ENCODE data around the gene STK39. TPM values are rescaled to one million over a fixed set of nuclear protein-coding genes. Genes with fewer than 3 reads are reported as not detected.

Gene STK39
- total RNA-seq, 2 experiments from 2014 or later = 33.4 to 34.8 TPM

GRCh38 chr2:168035458-168035857 lies 211.9 kb downstream of the STK39 start:
- Mint-ChIP-seq H3K27me3 (ENCODE audit: low read depth) (no peaks in the 10 kb centered on the region), H3K27ac (no peak overlapping the region), H3K4me3 (no peak overlapping the region), H3K36me3 (ENCODE audit: low read depth) (peaks cover 18% of the 10 kb centered on the region), H3K4me1 (ENCODE audit: low read depth) (no peaks in the 10 kb centered on the region), H3K9me3 (ENCODE audit: insufficient read depth) (no peaks in the 10 kb centered on the region)
- ChIA-PET CTCF (no interaction called here), POLR2A (no interaction called here)
- DNase-seq = no peak
- ATAC-seq = no peak

GRCh38 chr2:168034616-168035015 lies 212.8 kb downstream of the STK39 start:
- peaks cover 18% of the 10 kb centered on the region for H3K36me3 Mint-ChIP-seq (ENCODE audit: low read depth)
- CTCF ChIA-PET = no interaction called here
- POLR2A ChIA-PET = no interaction called here
- no peaks in the 10 kb centered on the region for H3K27me3 Mint-ChIP-seq (ENCODE audit: low read depth)
- H3K4me1 Mint-ChIP-seq (ENCODE audit: low read depth) = no peaks in the 10 kb centered on the region
- no peak overlapping the region for H3K4me3 Mint-ChIP-seq
- no peaks in the 10 kb centered on the region for H3K9me3 Mint-ChIP-seq (ENCODE audit: insufficient read depth)
- DNase-seq (no peak), ATAC-seq (no peak)
- no peak overlapping the region for H3K27ac Mint-ChIP-seq

- CTCF ChIA-PET = no interaction called here
- DNase-seq = no peak
- Mint-ChIP-seq H3K36me3 (ENCODE audit: low read depth) (peaks cover 18% of the 10 kb centered on the region), H3K27me3 (ENCODE audit: low read depth) (no peaks in the 10 kb centered on the region), H3K4me3 (no peak overlapping the region), H3K27ac (no peak overlapping the region), H3K4me1 (ENCODE audit: low read depth) (no peaks in the 10 kb centered on the region), H3K9me3 (ENCODE audit: insufficient read depth) (no peaks in the 10 kb centered on the region)
- POLR2A ChIA-PET = no interaction called here
- no peak for ATAC-seq
Observed at GRCh38 chr2:168033966-168034365, 213.4 kb downstream of the STK39 start.

- CTCF ChIA-PET = no interaction called here
- ATAC-seq (no peak), DNase-seq (no peak)
- no peak overlapping the region for H3K4me3 Mint-ChIP-seq
- H3K27me3 Mint-ChIP-seq (ENCODE audit: low read depth) = no peaks in the 10 kb centered on the region
- no peaks in the 10 kb centered on the region for H3K4me1 Mint-ChIP-seq (ENCODE audit: low read depth)
- peaks cover 15% of the 10 kb centered on the region for H3K36me3 Mint-ChIP-seq (ENCODE audit: low read depth)
- POLR2A ChIA-PET = no interaction called here
- no peak overlapping the region for H3K27ac Mint-ChIP-seq
- no peaks in the 10 kb centered on the region for H3K9me3 Mint-ChIP-seq (ENCODE audit: insufficient read depth)
Observed at GRCh38 chr2:168032091-168032490, 215.3 kb downstream of the STK39 start.

GRCh38 chr2:168030862-168031624 lies 216.4 kb downstream of the STK39 start:
- DNase-seq = no peak
- no peaks in the 10 kb centered on the region for H3K27me3 Mint-ChIP-seq (ENCODE audit: low read depth)
- peaks cover 15% of the 10 kb centered on the region for H3K36me3 Mint-ChIP-seq (ENCODE audit: low read depth)
- no peak overlapping the region for H3K4me3 Mint-ChIP-seq
- H3K27ac Mint-ChIP-seq = no peak overlapping the region
- H3K9me3 Mint-ChIP-seq (ENCODE audit: insufficient read depth) = no peaks in the 10 kb centered on the region
- no peaks in the 10 kb centered on the region for H3K4me1 Mint-ChIP-seq (ENCODE audit: low read depth)
- ChIA-PET CTCF (no interaction called here), POLR2A (no interaction called here)
- no peak for ATAC-seq

- CTCF ChIA-PET = no interaction called here
- POLR2A ChIA-PET = no interaction called here
- Mint-ChIP-seq H3K9me3 (ENCODE audit: insufficient read depth) (no peaks in the 10 kb centered on the region), H3K4me1 (ENCODE audit: low read depth) (no peaks in the 10 kb centered on the region), H3K27ac (no peak overlapping the region), H3K36me3 (ENCODE audit: low read depth) (peaks cover 6% of the 10 kb centered on the region), H3K4me3 (no peak overlapping the region), H3K27me3 (ENCODE audit: low read depth) (no peaks in the 10 kb centered on the region)
- DNase-seq (no peak), ATAC-seq (no peak)
Observed at GRCh38 chr2:168029071-168029470, 218.3 kb downstream of the STK39 start.

- ChIA-PET POLR2A (no interaction called here), CTCF (no interaction called here)
- no peaks in the 10 kb centered on the region for H3K27me3 Mint-ChIP-seq (ENCODE audit: low read depth)
- H3K4me1 Mint-ChIP-seq (ENCODE audit: low read depth) = no peaks in the 10 kb centered on the region
- H3K27ac Mint-ChIP-seq = no peak overlapping the region
- no peak overlapping the region for H3K4me3 Mint-ChIP-seq
- H3K36me3 Mint-ChIP-seq (ENCODE audit: low read depth) = peaks cover 6% of the 10 kb centered on the region
- no peak for ATAC-seq
- no peak for DNase-seq
- H3K9me3 Mint-ChIP-seq (ENCODE audit: insufficient read depth) = no peaks in the 10 kb centered on the region
Observed at GRCh38 chr2:168028362-168028761, 219.0 kb downstream of the STK39 start.

GRCh38 chr2:168025487-168026202 lies 221.8 kb downstream of the STK39 start:
- Mint-ChIP-seq H3K4me1 (ENCODE audit: low read depth) (no peaks in the 10 kb centered on the region), H3K27me3 (ENCODE audit: low read depth) (no peaks in the 10 kb centered on the region), H3K36me3 (ENCODE audit: low read depth) (peaks cover 4% of the 10 kb centered on the region), H3K27ac (no peak overlapping the region), H3K4me3 (no peak overlapping the region), H3K9me3 (ENCODE audit: insufficient read depth) (no peaks in the 10 kb centered on the region)
- ChIA-PET CTCF (no interaction called here), POLR2A (no interaction called here)
- ATAC-seq (no peak), DNase-seq (no peak)

- no peaks in the 10 kb centered on the region for H3K27me3 Mint-ChIP-seq (ENCODE audit: low read depth)
- H3K9me3 Mint-ChIP-seq (ENCODE audit: insufficient read depth) = no peaks in the 10 kb centered on the region
- ATAC-seq = no peak
- ChIA-PET POLR2A (no interaction called here), CTCF (no interaction called here)
- no peak overlapping the region for H3K27ac Mint-ChIP-seq
- peaks cover 4% of the 10 kb centered on the region for H3K36me3 Mint-ChIP-seq (ENCODE audit: low read depth)
- no peaks in the 10 kb centered on the region for H3K4me1 Mint-ChIP-seq (ENCODE audit: low read depth)
- no peak overlapping the region for H3K4me3 Mint-ChIP-seq
- no peak for DNase-seq
Observed at GRCh38 chr2:168024459-168024858, 222.9 kb downstream of the STK39 start.

- Mint-ChIP-seq H3K4me1 (ENCODE audit: low read depth) (no peaks in the 10 kb centered on the region), H3K9me3 (ENCODE audit: insufficient read depth) (no peaks in the 10 kb centered on the region), H3K36me3 (ENCODE audit: low read depth) (peaks cover 4% of the 10 kb centered on the region), H3K4me3 (no peak overlapping the region), H3K27me3 (ENCODE audit: low read depth) (no peaks in the 10 kb centered on the region), H3K27ac (no peak overlapping the region)
- CTCF ChIA-PET = no interaction called here
- POLR2A ChIA-PET = no interaction called here
- no peak for DNase-seq
- ATAC-seq = no peak
Observed at GRCh38 chr2:168021800-168022587, 225.4 kb downstream of the STK39 start.

- no peak for DNase-seq
- ATAC-seq = no peak
- no peak overlapping the region for H3K27ac Mint-ChIP-seq
- no peak overlapping the region for H3K4me3 Mint-ChIP-seq
- ChIA-PET POLR2A (no interaction called here), CTCF (interaction anchor here (1.6 kb wide), 1 partner anchor 103 kb away, joined by 4 read pairs; no protein-coding TSS in a partner anchor)
- peaks cover 14% of the 10 kb centered on the region for H3K36me3 Mint-ChIP-seq (ENCODE audit: low read depth)
- no peaks in the 10 kb centered on the region for H3K27me3 Mint-ChIP-seq (ENCODE audit: low read depth)
- peaks cover 16% of the 10 kb centered on the region for H3K4me1 Mint-ChIP-seq (ENCODE audit: low read depth)
- H3K9me3 Mint-ChIP-seq (ENCODE audit: insufficient read depth) = no peaks in the 10 kb centered on the region
Observed at GRCh38 chr2:168015274-168015953, 232.0 kb downstream of the STK39 start.

- Mint-ChIP-seq H3K27ac (no peak overlapping the region), H3K9me3 (ENCODE audit: insufficient read depth) (no peaks in the 10 kb centered on the region), H3K4me3 (no peak overlapping the region), H3K27me3 (ENCODE audit: low read depth) (no peaks in the 10 kb centered on the region), H3K36me3 (ENCODE audit: low read depth) (peaks cover 23% of the 10 kb centered on the region), H3K4me1 (ENCODE audit: low read depth) (peaks cover 16% of the 10 kb centered on the region)
- CTCF ChIA-PET = no interaction called here
- ATAC-seq (no peak), DNase-seq (no peak)
- POLR2A ChIA-PET = no interaction called here
Observed at GRCh38 chr2:168009900-168010299, 237.5 kb downstream of the STK39 start.
